IPS-20b (cell line): ENCODE data around the gene MAP3K9.

Source experiments
- H3K27ac ChIP-seq: one replicate; pipeline ENCODE4 v1.5.1; 2013; ENCODE audit warnings: low read length
- H3K27me3 ChIP-seq: 2 replicates; pipeline ENCODE4 v1.6.1; 2013; ENCODE audit warnings: mild to moderate bottlenecking, low read length, inconsistent platforms; ENCODE audit not compliant: insufficient read depth
- H3K36me3 ChIP-seq: 2 replicates; pipeline ENCODE4 v1.6.1; 2013; ENCODE audit warnings: low read depth, mild to moderate bottlenecking, inconsistent platforms, low read length, moderate library complexity; ENCODE audit not compliant: insufficient read depth
- H3K4me1 ChIP-seq: 2 replicates; pipeline ENCODE4 v1.6.1; 2013; ENCODE audit warnings: mild to moderate bottlenecking, control low read depth, inconsistent platforms, low read length, moderate library complexity; ENCODE audit not compliant: insufficient read depth
- H3K4me3 ChIP-seq: 2 replicates; pipeline ENCODE4 v1.5.1; 2013; ENCODE audit warnings: mild to moderate bottlenecking, low read length, inconsistent platforms
- H3K9ac ChIP-seq: 2 replicates; pipeline ENCODE4 v1.6.1; 2013; ENCODE audit warnings: low read depth, mild to moderate bottlenecking, inconsistent platforms, low read length, moderate library complexity
- H3K9me3 ChIP-seq: 2 replicates; pipeline ENCODE4 v1.6.1; 2013; ENCODE audit warnings: mild to moderate bottlenecking, low read depth, low read length, inconsistent platforms; ENCODE audit not compliant: insufficient read depth

The MAP3K9 gene

GRCh38 chr14:70677341-70677740 lies 132.0 kb downstream of the MAP3K9 start:
- Histone ChIP-seq H3K9ac (no peak overlapping the region), H3K27ac (no peak overlapping the region), H3K36me3 (peaks cover 28% of the 10 kb centered on the region; the same call in 1 of the 2 replicates), H3K9me3 (no peaks in the 10 kb centered on the region), H3K4me3 (no peak overlapping the region), H3K4me1 (no peaks in the 10 kb centered on the region), H3K27me3 (no peaks in the 10 kb centered on the region)
